Keratinocyte (primary cell): ENCODE results near the gene FBN1. TPM values are rescaled to one million over a fixed set of nuclear protein-coding genes. Genes with fewer than 3 reads are reported as not detected.

ENCODE experiments used
- DNase-seq: peaks from one replicate; pipeline ENCODE4 v3.0.0-alpha.2; 2011; ENCODE audit warnings: low read depth, missing footprints, low spot score
- FAIRE-seq: peaks from 2 replicates; lab custom pipeline; 2011; peaks lifted over from hg19 to GRCh38; lab: Jason Lieb, UNC
- H2AFZ ChIP-seq: 2 replicates; pipeline ENCODE4 v1.6.0; 2012; ENCODE audit warnings: low read length, control low read depth, inconsistent platforms; ENCODE audit not compliant: control insufficient read depth
- H3K27ac ChIP-seq: 2 replicates; pipeline ENCODE4 v1.5.1; 2011; ENCODE audit warnings: low read length; ENCODE audit not compliant: control insufficient read depth, insufficient read depth
- H3K27me3 ChIP-seq: 3 replicates; pipeline ENCODE4 v1.6.0; 2011; ENCODE audit warnings: low read length; ENCODE audit not compliant: control insufficient read depth, insufficient read depth; ENCODE audit errors: extremely low read depth
- H3K36me3 ChIP-seq, 2 experiments: 2 replicates in 1 of 2; 3 replicates in 1 of 2; pipeline ENCODE4 v1.5.1; 2011; ENCODE audit warnings: low read length in 2 of 2, mild to moderate bottlenecking in 1 of 2; ENCODE audit not compliant: control insufficient read depth in 2 of 2, insufficient read depth in 2 of 2; ENCODE audit errors: extremely low read depth in 1 of 2
- H3K4me1 ChIP-seq: 3 replicates; pipeline ENCODE4 v1.5.1; 2011; ENCODE audit warnings: low read length; ENCODE audit not compliant: control insufficient read depth, insufficient read depth; ENCODE audit errors: extremely low read depth
- H3K4me2 ChIP-seq: 3 replicates; pipeline ENCODE4 v1.6.0; 2011; ENCODE audit warnings: low read depth, low read length; ENCODE audit not compliant: control insufficient read depth, insufficient read depth; ENCODE audit errors: extremely low read depth
- H3K4me3 ChIP-seq, 3 experiments: fragments of 200-600 bp in 1 of 3; sonication (generic) in 1 of 3; 2 replicates in 2 of 3; 3 replicates in 1 of 3; pipeline ENCODE4 v1.5.1; 2011 to 2016; ENCODE audit warnings: low read length in 3 of 3, mild to moderate bottlenecking in 3 of 3, control low read depth in 2 of 3, inconsistent platforms in 1 of 3, low read depth in 1 of 3, mixed read lengths in 1 of 3, mixed run types in 1 of 3, moderate library complexity in 1 of 3; ENCODE audit not compliant: control insufficient read depth in 2 of 3, insufficient read depth in 2 of 3; ENCODE audit errors: extremely low read depth in 1 of 3
- H3K79me2 ChIP-seq: 2 replicates; pipeline ENCODE4 v1.6.0; 2012; ENCODE audit warnings: low read length; ENCODE audit not compliant: control insufficient read depth, insufficient read depth
- H3K9ac ChIP-seq: 3 replicates; pipeline ENCODE4 v1.6.0; 2011; ENCODE audit warnings: low read length; ENCODE audit not compliant: control insufficient read depth, insufficient read depth; ENCODE audit errors: extremely low read depth
- H3K9me1 ChIP-seq: 3 replicates; pipeline ENCODE4 v1.6.0; 2011; ENCODE audit warnings: low read length; ENCODE audit not compliant: control insufficient read depth, insufficient read depth; ENCODE audit errors: extremely low read depth
- H3K9me3 ChIP-seq: 2 replicates; pipeline ENCODE4 v1.5.1; 2012; ENCODE audit warnings: low read depth, low read length; ENCODE audit not compliant: control insufficient read depth
- H4K20me1 ChIP-seq: 3 replicates; pipeline ENCODE4 v1.6.0; 2011; ENCODE audit warnings: low read length; ENCODE audit not compliant: control insufficient read depth, insufficient read depth; ENCODE audit errors: extremely low read depth
- EZH2 ChIP-seq: IDR thresholded peaks from one replicate; pipeline ENCODE4 v1.6.1; 2012; ENCODE audit warnings: inconsistent platforms, mild to moderate bottlenecking, low read length, moderate library complexity
- dilution Hi-C: fragments of 300-500 bp; cut with MboI; formaldehyde crosslinking; loops from one replicate; pipeline ENCODE4 v1.7.0; 2020; ENCODE audit warnings: low sequenced_read_pairs; ENCODE audit not compliant: extremely low pct_ligation_motif_present
- polyA plus RNA-seq, 5 experiments: library from polyadenylated mRNA; depleted of rRNA in 3 of 5; stranded (reverse) in 3 of 5; stranded (forward) in 1 of 5; unstranded in 1 of 5; fragments of >200 nt; gene quantifications; 1 replicate in 1 of 5; 2 replicates in 3 of 5; 3 replicates in 1 of 5; pipeline versions ENCODE4 v1.2.1 to v1.2.3, GENCODE V29; 2011 to 2012; ENCODE audit warnings: missing spikeins in 2 of 5, low read depth in 1 of 5, low replicate concordance in 1 of 5
- TF ChIP-seq, protein P1 (sequence below), 3 experiments: IDR thresholded peaks in 1 of 3; conservative IDR thresholded peaks in 1 of 3; optimal IDR thresholded peaks in 1 of 3; 2 replicates in 2 of 3; 3 replicates in 1 of 3; pipeline versions ENCODE3 to v1.5.1; 2011; ENCODE audit warnings: low read length in 3 of 3, mild to moderate bottlenecking in 3 of 3, moderate library complexity in 2 of 3, control low read depth in 1 of 3, inconsistent platforms in 1 of 3; ENCODE audit not compliant: insufficient read depth in 2 of 3; ENCODE audit errors: extremely low read depth in 1 of 3

FBN1 gene
- polyA plus RNA-seq, 1 donor (not counting 4 experiments of a cell fraction or from before 2014, with no cell fraction given): 3.5 TPM

- H3K9me3 ChIP-seq: no peaks in the 10 kb centered on the region
- H3K4me2 ChIP-seq: no peak overlapping the region
- no peaks in the 10 kb centered on the region for H4K20me1 ChIP-seq
- no peaks in the 10 kb centered on the region for H3K27me3 ChIP-seq
- TF ChIP-seq, protein P1, sequence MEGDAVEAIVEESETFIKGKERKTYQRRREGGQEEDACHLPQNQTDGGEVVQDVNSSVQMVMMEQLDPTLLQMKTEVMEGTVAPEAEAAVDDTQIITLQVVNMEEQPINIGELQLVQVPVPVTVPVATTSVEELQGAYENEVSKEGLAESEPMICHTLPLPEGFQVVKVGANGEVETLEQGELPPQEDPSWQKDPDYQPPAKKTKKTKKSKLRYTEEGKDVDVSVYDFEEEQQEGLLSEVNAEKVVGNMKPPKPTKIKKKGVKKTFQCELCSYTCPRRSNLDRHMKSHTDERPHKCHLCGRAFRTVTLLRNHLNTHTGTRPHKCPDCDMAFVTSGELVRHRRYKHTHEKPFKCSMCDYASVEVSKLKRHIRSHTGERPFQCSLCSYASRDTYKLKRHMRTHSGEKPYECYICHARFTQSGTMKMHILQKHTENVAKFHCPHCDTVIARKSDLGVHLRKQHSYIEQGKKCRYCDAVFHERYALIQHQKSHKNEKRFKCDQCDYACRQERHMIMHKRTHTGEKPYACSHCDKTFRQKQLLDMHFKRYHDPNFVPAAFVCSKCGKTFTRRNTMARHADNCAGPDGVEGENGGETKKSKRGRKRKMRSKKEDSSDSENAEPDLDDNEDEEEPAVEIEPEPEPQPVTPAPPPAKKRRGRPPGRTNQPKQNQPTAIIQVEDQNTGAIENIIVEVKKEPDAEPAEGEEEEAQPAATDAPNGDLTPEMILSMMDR (optimal IDR thresholded peaks at IDR 0.05 in 1 of 3, IDR thresholded peaks at IDR 0.05 in 1 of 3, conservative IDR thresholded peaks at IDR 0.05 in 1 of 3; ENCODE audit: extremely low read depth in 1 of 3, insufficient read depth in 2 of 3, low read length in 3 of 3): no peak
- TF ChIP-seq EZH2: no peak
- H3K27ac ChIP-seq: no peak overlapping the region
- no peak overlapping the region for H2AFZ ChIP-seq
- dilution Hi-C loops: no loop called here
- no peak for DNase-seq
- H3K4me3 ChIP-seq: no peak overlapping the region
- no peaks in the 10 kb centered on the region for H3K79me2 ChIP-seq
- H3K4me1 ChIP-seq: peaks cover 18% of the 10 kb centered on the region
- no peak overlapping the region for H3K9ac ChIP-seq
- no peaks in the 10 kb centered on the region for H3K9me1 ChIP-seq
- FAIRE-seq: no peak
- H3K36me3 ChIP-seq: no peaks in the 10 kb centered on the region
These were observed 231.5 kb downstream of the FBN1 start for GRCh38 chr15:48414015-48414414.

DNA sequence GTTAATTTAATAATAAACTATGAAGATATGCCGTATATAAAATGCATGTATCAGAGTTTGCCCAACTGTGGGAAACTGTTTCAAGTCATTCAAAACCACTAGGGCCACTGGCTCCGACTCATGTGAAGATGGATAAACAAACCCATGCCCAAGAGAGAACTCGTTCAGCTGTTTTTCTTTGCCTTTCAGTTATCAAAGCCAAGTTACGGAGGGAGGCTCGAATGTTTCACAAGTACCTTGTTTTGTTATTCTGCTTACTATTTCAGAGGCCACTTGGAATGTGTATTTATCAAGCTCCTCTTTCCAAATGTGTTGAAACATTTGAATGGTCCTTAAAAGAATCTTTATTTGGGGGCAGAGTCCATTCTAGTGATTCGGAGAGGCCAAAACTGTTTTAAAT lies 232.2 kb downstream of the FBN1 start:
- Histone ChIP-seq H3K4me3 (no peak overlapping the region), H4K20me1 (no peaks in the 10 kb centered on the region), H3K9ac (no peak overlapping the region), H3K27me3 (no peaks in the 10 kb centered on the region), H3K4me2 (no peak overlapping the region), H3K36me3 (no peaks in the 10 kb centered on the region), H3K9me1 (no peaks in the 10 kb centered on the region), H3K9me3 (no peaks in the 10 kb centered on the region), H3K79me2 (no peaks in the 10 kb centered on the region), H2AFZ (no peak overlapping the region), H3K4me1 (peaks cover 18% of the 10 kb centered on the region), H3K27ac (no peak overlapping the region)
- FAIRE-seq (no peak), DNase-seq (no peak)
- dilution Hi-C loops: no loop called here
- TF ChIP-seq, protein P1 (optimal IDR thresholded peaks at IDR 0.05 in 1 of 3, IDR thresholded peaks at IDR 0.05 in 1 of 3, conservative IDR thresholded peaks at IDR 0.05 in 1 of 3; ENCODE audit: extremely low read depth in 1 of 3, insufficient read depth in 2 of 3, low read length in 3 of 3): no peak
- TF ChIP-seq EZH2: no peak
